ENCODE results near the gene XNDC1N. TPM values are rescaled to one million over a fixed set of nuclear protein-coding genes. Genes with fewer than 3 reads are reported as not detected.
A peak's percentile ranks its signal among the peaks of the same experiment; 100 is the strongest.

XNDC1N gene
- total RNA-seq, 4 donors from 2014 or later, result 0.85 to 12.2 (median 4.9) TPM

GRCh38 chr11:71940561-71941219 is 12.3 kb upstream of the XNDC1N start:
- WGBS, 2 donors, result 83 to 86% methylated on average over 6 of the region's 6 CpGs
- H3K4me1 ChIP-seq, result peaks cover 0 to 23% (median 0%) of the 10 kb centered on the region in 3 donors

GRCh38 chr11:71937826-71938225 is 9.4 kb upstream of the XNDC1N start:
- Histone ChIP-seq H3K4me3 (no peak overlapping the region), H3K36me3 (peaks cover 0 to 8% (median 0%) of the 10 kb centered on the region in 3 donors), H3K27me3 (no peaks in the 10 kb centered on the region), H3K9me3 (no peaks in the 10 kb centered on the region), H3K27ac (peak overlapping the region in 3 of 4 donors; percentile 11 to 57 (median 48)), H3K4me1 (peaks cover 0 to 17% (median 0%) of the 10 kb centered on the region in 3 donors)
- no peak for DNase-seq
- TF ChIP-seq POLR2A (IDR thresholded peaks at IDR 0.05), result no peak
- no peak for TF ChIP-seq CTCF (IDR thresholded peaks at IDR 0.05)
- intact Hi-C loops (cut with DNase I), result no loop called here
- 71 to 86% methylated on average over 1 of the region's 1 CpG for WGBS, 2 donors

More at GRCh38 chr11:71940561-71941219, 12.3 kb upstream of the XNDC1N start:
- H3K36me3 ChIP-seq, result peaks cover 0 to 8% (median 0%) of the 10 kb centered on the region in 3 donors
- intact Hi-C loops (cut with DNase I), result no loop called here
- H3K9me3 ChIP-seq, result no peaks in the 10 kb centered on the region
- DNase-seq, result no peak
- no peak overlapping the region for H3K4me3 ChIP-seq
- TF ChIP-seq CTCF (IDR thresholded peaks at IDR 0.05), result no peak
- TF ChIP-seq POLR2A (IDR thresholded peaks at IDR 0.05), result no peak
- no peaks in the 10 kb centered on the region for H3K27me3 ChIP-seq
- no peak overlapping the region for H3K27ac ChIP-seq

- Histone ChIP-seq H3K4me3 (no peak overlapping the region), H3K27ac (no peak overlapping the region), H3K9me3 (no peaks in the 10 kb centered on the region), H3K27me3 (no peaks in the 10 kb centered on the region), H3K36me3 (peaks cover 0 to 8% (median 0%) of the 10 kb centered on the region in 3 donors), H3K4me1 (peaks cover 0 to 17% (median 0%) of the 10 kb centered on the region in 3 donors)
- intact Hi-C loops (cut with DNase I), result no loop called here
- no peak for DNase-seq
- TF ChIP-seq CTCF (IDR thresholded peaks at IDR 0.05), result no peak
- TF ChIP-seq POLR2A (IDR thresholded peaks at IDR 0.05), result no peak
- 48 to 68% methylated on average over 5 of the region's 5 CpGs for WGBS, 2 donors
These were observed 8.4 kb upstream of the XNDC1N start for GRCh38 chr11:71936825-71937224.

- WGBS, 2 donors, result 76 to 77% methylated on average over 3 to 4 of the region's 4 CpGs
- intact Hi-C loops (cut with DNase I), result no loop called here
- Histone ChIP-seq H3K27ac (no peak overlapping the region), H3K4me3 (no peak overlapping the region), H3K36me3 (peaks cover 0 to 8% (median 0%) of the 10 kb centered on the region in 3 donors), H3K4me1 (peaks cover 0 to 29% (median 5%) of the 10 kb centered on the region in 3 donors), H3K27me3 (no peaks in the 10 kb centered on the region), H3K9me3 (no peaks in the 10 kb centered on the region)
- no peak for TF ChIP-seq CTCF (IDR thresholded peaks at IDR 0.05)
- no peak for TF ChIP-seq POLR2A (IDR thresholded peaks at IDR 0.05)
- DNase-seq, result no peak
These were observed 7.0 kb upstream of the XNDC1N start for GRCh38 chr11:71935338-71935925.

GRCh38 chr11:71934213-71934612 is 5.8 kb upstream of the XNDC1N start:
- H3K27me3 ChIP-seq, result no peaks in the 10 kb centered on the region
- DNase-seq, result no peak
- TF ChIP-seq CTCF (IDR thresholded peaks at IDR 0.05), result no peak
- no peak for TF ChIP-seq POLR2A (IDR thresholded peaks at IDR 0.05)
- H3K27ac ChIP-seq, result no peak overlapping the region
- 35 to 61% methylated on average over 2 of the region's 2 CpGs for WGBS, 2 donors
- intact Hi-C loops (cut with DNase I), result no loop called here
- peaks cover 0 to 4% (median 0%) of the 10 kb centered on the region in 3 donors for H3K36me3 ChIP-seq
- H3K9me3 ChIP-seq, result no peaks in the 10 kb centered on the region
- no peak overlapping the region for H3K4me3 ChIP-seq
- peaks cover 10 to 41% (median 15%) of the 10 kb centered on the region in 3 donors for H3K4me1 ChIP-seq

All from esophagus squamous epithelium (tissue), 5 donors.